ENCODE results near the gene STPG1. TPM values are rescaled to one million over a fixed set of nuclear protein-coding genes. Genes with fewer than 3 reads are reported as not detected.
"Not testable (repeated sequence)": the region's sequence is repeated elsewhere in the genome, so short reads cannot be mapped to it uniquely, and the experiment has no call there.

Gene STPG1
- polyA plus RNA-seq, 2 of the 4 experiments (the other 2 are of a cell fraction): 4.4 to 9.7 TPM

DNA sequence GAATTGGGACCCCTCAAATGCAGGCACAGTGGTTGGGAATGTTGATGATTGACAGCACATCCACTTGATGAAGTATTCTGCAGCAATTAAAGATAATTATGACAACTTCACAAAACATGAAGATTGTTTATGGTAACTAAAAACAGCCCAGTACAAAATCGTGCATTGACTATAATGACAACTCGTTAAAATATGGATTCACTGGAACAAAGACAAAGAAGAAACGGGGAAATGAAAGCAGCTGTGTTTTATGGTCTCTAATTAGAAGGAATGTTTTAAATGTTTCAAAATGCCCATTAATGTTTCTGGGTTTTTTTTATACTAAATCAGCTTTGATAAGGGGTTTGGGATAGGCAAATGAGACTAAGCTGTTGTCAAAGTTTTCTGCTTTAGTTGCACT lies 38.2 kb upstream of the STPG1 start:
- no peak overlapping the region for H3K27ac ChIP-seq
- POLR2A ChIA-PET: no interaction called here
- no peak for DNase-seq (ENCODE audit: low read depth in 1 of 2, low spot score in 1 of 2)
- 84% methylated on average over 3 of the region's 3 CpGs for WGBS (ENCODE audit: missing lambda C conversion rate)
- H3K4me3 ChIP-seq: no peak overlapping the region
- no peak for ATAC-seq
- no peak for FAIRE-seq
- no peaks in the 10 kb centered on the region for H3K9me3 ChIP-seq
- no peak for TF ChIP-seq RFX5 (IDR thresholded peaks at IDR 0.05)
- no peaks in the 10 kb centered on the region for H3K4me1 ChIP-seq
- H3K4me2 ChIP-seq: no peak overlapping the region
- CTCF ChIA-PET: interaction anchor here (1.0 kb wide), 1 partner anchor 369 kb away, joined by 3 read pairs; no protein-coding TSS in a partner anchor

DNA sequence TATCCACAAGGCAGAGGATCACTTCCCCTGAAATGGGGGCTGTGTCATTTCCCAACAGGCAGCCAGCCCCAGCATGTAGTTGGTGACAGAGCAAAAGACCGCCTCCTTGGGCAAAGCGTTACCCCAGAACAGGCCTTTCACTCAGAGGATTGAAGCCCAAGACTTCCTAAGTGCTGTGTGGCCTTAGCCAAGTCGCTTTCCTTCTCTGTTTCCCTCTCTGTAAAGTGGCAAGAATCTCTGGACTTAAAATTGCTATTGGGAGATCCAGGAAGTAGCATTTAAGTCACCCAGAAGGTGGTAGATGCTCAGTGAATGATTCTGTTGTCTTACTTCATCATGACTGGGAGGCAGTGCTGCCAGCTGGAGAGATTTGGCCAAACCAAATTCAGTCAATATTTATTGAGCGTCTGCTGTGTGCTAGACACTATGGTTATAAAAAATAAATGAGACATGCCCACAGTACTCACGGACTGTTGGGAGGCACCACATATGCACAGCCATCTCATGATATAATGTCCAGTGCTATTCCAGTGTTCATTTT lies 37.3 kb upstream of the STPG1 start:
- FAIRE-seq (no peak), DNase-seq (ENCODE audit: low read depth in 1 of 2, low spot score in 1 of 2) (no peak), ATAC-seq (no peak)
- Histone ChIP-seq H3K27ac (no peak overlapping the region), H3K9me3 (no peaks in the 10 kb centered on the region), H3K4me2 (no peak overlapping the region), H3K4me1 (no peaks in the 10 kb centered on the region), H3K4me3 (no peak overlapping the region)
- POLR2A ChIA-PET: no interaction called here
- WGBS (ENCODE audit: missing lambda C conversion rate): 94% methylated on average over 5 of the region's 5 CpGs
- TF ChIP-seq HOXB5 (CRISPR knock-in tag; IDR thresholded peaks at IDR 0.05): no peak
- CTCF ChIA-PET: no interaction called here

DNA sequence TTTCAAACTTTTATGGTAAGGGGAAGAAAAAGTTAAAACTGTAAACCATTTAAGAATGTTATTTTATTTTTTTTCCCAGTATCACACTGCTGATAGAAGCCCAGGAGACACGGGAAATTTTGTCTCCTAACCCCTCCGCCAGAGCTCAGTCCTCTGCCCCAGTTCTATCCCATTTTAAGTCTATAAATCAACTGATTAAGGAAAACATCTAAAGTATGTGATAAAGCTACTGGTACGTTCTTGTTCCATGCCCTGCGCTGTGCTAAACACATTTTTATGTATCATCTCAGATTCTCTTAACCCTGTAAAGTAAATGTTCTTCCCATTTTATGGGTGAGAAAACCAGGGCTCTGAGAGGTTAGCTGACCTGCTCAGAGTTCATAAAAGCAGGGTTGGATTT lies 36.7 kb upstream of the STPG1 start:
- H3K4me3 ChIP-seq: no peak overlapping the region
- ChIA-PET POLR2A (no interaction called here), CTCF (no interaction called here)
- DNase-seq (ENCODE audit: low read depth in 1 of 2, low spot score in 1 of 2): no peak
- no peak for ATAC-seq
- WGBS (ENCODE audit: missing lambda C conversion rate): 93% methylated on average over 4 of the region's 4 CpGs
- FAIRE-seq: no peak
- H3K4me1 ChIP-seq: no peaks in the 10 kb centered on the region
- H3K9me3 ChIP-seq: no peaks in the 10 kb centered on the region
- no peak overlapping the region for H3K4me2 ChIP-seq
- H3K27ac ChIP-seq: no peak overlapping the region
- no peak for TF ChIP-seq ESRRA (IDR thresholded peaks at IDR 0.05; ENCODE audit: borderline replicate concordance, low read length)
- no peak for TF ChIP-seq JUNB (IDR thresholded peaks at IDR 0.05)
- TF ChIP-seq CEBPB (IDR thresholded peaks at IDR 0.05): no peak

DNA sequence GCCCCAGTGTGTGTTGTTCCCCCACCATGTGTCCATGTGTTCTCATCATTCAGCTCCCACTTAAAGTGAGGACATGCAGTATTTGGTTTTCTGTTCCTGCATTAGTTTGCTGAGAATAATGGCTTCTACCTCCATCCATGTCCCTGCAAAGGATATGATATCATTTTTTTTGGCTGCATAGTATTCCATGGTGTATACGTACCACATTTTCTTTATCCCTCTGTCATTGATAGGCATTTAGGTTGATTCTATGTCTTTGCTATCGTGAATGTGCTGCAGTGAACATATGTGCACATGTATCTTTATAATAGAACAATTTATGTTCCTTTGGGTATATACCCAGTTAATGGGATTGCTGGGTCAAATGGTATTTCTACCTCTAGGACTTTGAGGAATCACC lies 32.9 kb upstream of the STPG1 start:
- H3K27ac ChIP-seq; H3K4me2 ChIP-seq; POLR2A ChIA-PET; CTCF ChIA-PET; FAIRE-seq; ATAC-seq; H3K9me3 ChIP-seq; H3K4me1 ChIP-seq; DNase-seq (ENCODE audit: low read depth in 1 of 2, low spot score in 1 of 2); H3K4me3 ChIP-seq: not testable (repeated sequence)
- WGBS (ENCODE audit: missing lambda C conversion rate): 71% methylated on average over 2 of the region's 2 CpGs

DNA sequence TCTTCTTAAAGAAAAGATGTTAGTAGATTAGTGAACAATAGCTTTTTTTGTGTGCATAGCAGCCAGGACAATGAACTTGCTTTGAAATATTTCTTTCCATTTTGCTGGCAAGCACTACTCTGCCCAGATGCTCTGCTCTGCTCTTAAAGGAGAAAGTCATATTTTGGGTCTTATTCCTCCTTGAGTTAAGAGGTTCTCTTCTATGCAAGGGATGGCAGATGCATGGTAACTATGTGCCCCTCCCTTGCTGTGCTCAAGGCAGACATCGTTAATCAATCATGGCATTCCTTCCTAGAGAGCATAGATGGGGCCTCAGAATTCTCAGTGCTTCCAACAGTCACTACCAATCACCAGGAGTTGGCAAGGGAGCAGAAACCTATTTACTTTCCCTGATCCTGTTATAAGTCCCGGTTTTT lies 29.7 kb upstream of the STPG1 start:
- 59% methylated on average over 2 of the region's 2 CpGs for WGBS (ENCODE audit: missing lambda C conversion rate)
- ChIA-PET CTCF (interaction anchor here (1.8 kb wide), 1 partner anchor 11 kb away, joined by 5 read pairs; no protein-coding TSS in a partner anchor), POLR2A (no interaction called here)
- Histone ChIP-seq H3K4me3 (no peak overlapping the region), H3K4me2 (no peak overlapping the region), H3K4me1 (no peaks in the 10 kb centered on the region), H3K9me3 (no peaks in the 10 kb centered on the region), H3K27ac (no peak overlapping the region)
- ATAC-seq: no peak
- no peak for DNase-seq (ENCODE audit: low read depth in 1 of 2, low spot score in 1 of 2)
- no peak for FAIRE-seq
- TF ChIP-seq POLR2AphosphoS2 (conservative IDR thresholded peaks at IDR 0.05; ENCODE audit: low read length) (no peak), FOSL2 (IDR thresholded peaks at IDR 0.05) (no peak), FOSL2 (CRISPR knock-in tag; IDR thresholded peaks at IDR 0.05) (no peak), ESRRA (IDR thresholded peaks at IDR 0.05; ENCODE audit: borderline replicate concordance, low read length) (no peak), GATA3 (IDR thresholded peaks at IDR 0.05; ENCODE audit: borderline replicate concordance) (no peak)

DNA sequence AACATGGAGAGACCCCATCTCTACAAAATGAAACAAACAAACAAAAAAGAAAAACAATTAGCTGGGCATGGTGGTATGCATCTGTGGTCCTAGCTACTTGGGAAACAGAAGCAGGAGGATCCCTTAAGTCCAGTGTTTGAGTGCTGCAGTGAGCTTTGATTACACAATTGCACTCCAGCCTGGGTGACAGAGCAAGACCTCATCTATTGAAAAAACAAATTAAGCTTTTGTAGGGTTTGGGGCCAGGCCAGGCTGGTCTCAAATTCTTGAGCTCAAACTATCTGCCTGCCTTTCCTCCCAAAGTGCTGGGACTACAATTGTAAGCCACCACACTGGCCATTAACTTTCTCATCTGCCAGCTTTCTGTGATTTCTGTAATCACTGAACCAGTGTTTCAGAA lies 29.2 kb upstream of the STPG1 start:
- Histone ChIP-seq H3K4me1 (no peaks in the 10 kb centered on the region), H3K9me3 (no peaks in the 10 kb centered on the region), H3K4me3 (no peak overlapping the region), H3K27ac (no peak overlapping the region), H3K4me2 (no peak overlapping the region)
- ATAC-seq (no peak), DNase-seq (ENCODE audit: low read depth in 1 of 2, low spot score in 1 of 2) (no peak), FAIRE-seq (no peak)
- ChIA-PET POLR2A (no interaction called here), CTCF (interaction anchor here (1.8 kb wide), 1 partner anchor 10 kb away, joined by 5 read pairs; no protein-coding TSS in a partner anchor)
- TF ChIP-seq NR3C1 (IDR thresholded peaks at IDR 0.05): no peak
- TF ChIP-seq, protein P1, sequence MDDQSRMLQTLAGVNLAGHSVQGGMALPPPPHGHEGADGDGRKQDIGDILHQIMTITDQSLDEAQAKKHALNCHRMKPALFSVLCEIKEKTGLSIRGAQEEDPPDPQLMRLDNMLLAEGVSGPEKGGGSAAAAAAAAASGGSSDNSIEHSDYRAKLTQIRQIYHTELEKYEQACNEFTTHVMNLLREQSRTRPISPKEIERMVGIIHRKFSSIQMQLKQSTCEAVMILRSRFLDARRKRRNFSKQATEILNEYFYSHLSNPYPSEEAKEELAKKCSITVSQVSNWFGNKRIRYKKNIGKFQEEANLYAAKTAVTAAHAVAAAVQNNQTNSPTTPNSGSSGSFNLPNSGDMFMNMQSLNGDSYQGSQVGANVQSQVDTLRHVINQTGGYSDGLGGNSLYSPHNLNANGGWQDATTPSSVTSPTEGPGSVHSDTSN (IDR thresholded peaks at IDR 0.05): no peak
- TF ChIP-seq, protein P2, sequence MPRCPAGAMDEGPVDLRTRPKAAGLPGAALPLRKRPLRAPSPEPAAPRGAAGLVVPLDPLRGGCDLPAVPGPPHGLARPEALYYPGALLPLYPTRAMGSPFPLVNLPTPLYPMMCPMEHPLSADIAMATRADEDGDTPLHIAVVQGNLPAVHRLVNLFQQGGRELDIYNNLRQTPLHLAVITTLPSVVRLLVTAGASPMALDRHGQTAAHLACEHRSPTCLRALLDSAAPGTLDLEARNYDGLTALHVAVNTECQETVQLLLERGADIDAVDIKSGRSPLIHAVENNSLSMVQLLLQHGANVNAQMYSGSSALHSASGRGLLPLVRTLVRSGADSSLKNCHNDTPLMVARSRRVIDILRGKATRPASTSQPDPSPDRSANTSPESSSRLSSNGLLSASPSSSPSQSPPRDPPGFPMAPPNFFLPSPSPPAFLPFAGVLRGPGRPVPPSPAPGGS (IDR thresholded peaks at IDR 0.05): no peak

All from A549 (cell line).